Fibroblast of skin of left quadriceps (primary cell): ENCODE results near the gene GNB5.
"Not testable (repeated sequence)": the region's sequence is repeated elsewhere in the genome, so short reads cannot be mapped to it uniquely, and the experiment has no call there.

Experiments used
- DNase-seq, 2 experiments: peaks; one replicate each; pipeline ENCODE4 v3.0.0-alpha.2; 2013; ENCODE audit warnings: low read depth in 2 of 2

Gene GNB5

GRCh38 chr15:52165494-52166131 lies 25.6 kb downstream of the GNB5 start:
- DNase-seq: not testable (repeated sequence)

- no peak for DNase-seq
Observed at GRCh38 chr15:52164631-52165265, 26.4 kb downstream of the GNB5 start.

GRCh38 chr15:52163321-52164190 lies 27.6 kb downstream of the GNB5 start:
- DNase-seq: no peak

GRCh38 chr15:52162876-52163275 lies 28.3 kb downstream of the GNB5 start:
- no peak for DNase-seq

GRCh38 chr15:52162260-52162659 lies 28.9 kb downstream of the GNB5 start:
- DNase-seq: no peak

GRCh38 chr15:52161406-52161966 lies 29.7 kb downstream of the GNB5 start:
- DNase-seq: no peak

- no peak for DNase-seq
Observed at GRCh38 chr15:52159645-52160044, 31.5 kb downstream of the GNB5 start.

- no peak for DNase-seq
Observed at GRCh38 chr15:52158084-52158765, 33.0 kb downstream of the GNB5 start.

- DNase-seq: no peak
Observed at GRCh38 chr15:52155878-52156277, 35.3 kb downstream of the GNB5 start.

- no peak for DNase-seq
Observed at GRCh38 chr15:52154896-52155865, 36.0 kb downstream of the GNB5 start.

- no peak for DNase-seq
Observed at GRCh38 chr15:52153900-52154895, 37.0 kb downstream of the GNB5 start.

GRCh38 chr15:52151353-52151752 lies 39.8 kb downstream of the GNB5 start:
- no peak for DNase-seq

GRCh38 chr15:52150871-52151270 lies 40.3 kb downstream of the GNB5 start:
- no peak for DNase-seq

GRCh38 chr15:52150043-52150825 lies 41.0 kb downstream of the GNB5 start:
- DNase-seq: no peak

- DNase-seq: no peak
Observed at GRCh38 chr15:52148403-52148802, 42.8 kb downstream of the GNB5 start.

GRCh38 chr15:52146776-52147175 lies 44.4 kb downstream of the GNB5 start:
- DNase-seq: no peak

GRCh38 chr15:52146261-52146660 lies 44.9 kb downstream of the GNB5 start:
- DNase-seq: no peak

- DNase-seq: no peak
Observed at GRCh38 chr15:52144656-52145178, 46.5 kb downstream of the GNB5 start.
